HepG2 (cell line): ENCODE results near the gene PBX2. TPM values are rescaled to one million over a fixed set of nuclear protein-coding genes. Genes with fewer than 3 reads are reported as not detected.

ENCODE experiments used
- ATF5 ChIP-seq: sonication (generic); formaldehyde crosslinking; IDR thresholded peaks from 2 replicates; pipeline ENCODE4 v1.4.0; 2020; ENCODE audit warnings: mild to moderate bottlenecking, low read depth, missing genetic modification reagents
- DPF2 ChIP-seq: sonication (generic); formaldehyde crosslinking; IDR thresholded peaks from 2 replicates; pipeline ENCODE4 v1.4.0; 2020; ENCODE audit warnings: mild to moderate bottlenecking, low read depth, missing genetic modification reagents, borderline replicate concordance
- ETS1 ChIP-seq: sonication (generic); formaldehyde crosslinking; IDR thresholded peaks from 2 replicates; pipeline ENCODE4 v1.4.0; 2020; ENCODE audit warnings: missing genetic modification reagents
- GPBP1L1 ChIP-seq: sonication (generic); formaldehyde crosslinking; IDR thresholded peaks from 2 replicates; pipeline ENCODE4 v1.5.0; 2020; ENCODE audit warnings: mild to moderate bottlenecking, missing genetic modification reagents
- HIVEP1 ChIP-seq: sonication (generic); formaldehyde crosslinking; IDR thresholded peaks from 2 replicates; pipeline ENCODE4 v1.4.0; 2020; ENCODE audit warnings: mild to moderate bottlenecking, missing genetic modification reagents
- NR2F2 ChIP-seq: IDR thresholded peaks from 2 replicates; pipeline ENCODE4 v1.6.1; 2012; ENCODE audit warnings: low read depth, inconsistent platforms, borderline replicate concordance
- SNRNP70 ChIP-seq: fragments of 200-400 bp; formaldehyde crosslinking; IDR thresholded peaks from 2 replicates; pipeline ENCODE4 v1.6.1; 2017; ENCODE audit warnings: mild to moderate bottlenecking, low read depth, low read length, moderate library complexity
- TEAD3 ChIP-seq: optimal IDR thresholded peaks from 2 replicates; pipeline ENCODE3; 2016; ENCODE audit warnings: borderline replicate concordance
- TEF ChIP-seq: sonication (generic); formaldehyde crosslinking; IDR thresholded peaks from 2 replicates; pipeline ENCODE4 v1.5.0; 2020; ENCODE audit warnings: missing genetic modification reagents
- TP53 ChIP-seq: sonication (generic); formaldehyde crosslinking; conservative IDR thresholded peaks from 2 replicates; pipeline ENCODE4 v1.4.0; 2020; ENCODE audit warnings: missing genetic modification reagents
- TSC22D2 ChIP-seq: sonication (generic); formaldehyde crosslinking; IDR thresholded peaks from 2 replicates; pipeline ENCODE4 v1.5.1; 2020; ENCODE audit warnings: missing genetic modification reagents, mild to moderate bottlenecking, borderline replicate concordance
- ZC3H13 ChIP-seq: sonication (generic); formaldehyde crosslinking; IDR thresholded peaks from 2 replicates; pipeline ENCODE4 v1.8.1; 2023; ENCODE audit warnings: mild to moderate bottlenecking, missing genetic modification reagents, moderate library complexity
- ZNF264 ChIP-seq: sonication (generic); formaldehyde crosslinking; IDR thresholded peaks from 2 replicates; pipeline ENCODE4 v1.4.0; 2020; ENCODE audit warnings: missing genetic modification reagents
- ZNF607 ChIP-seq: sonication (generic); formaldehyde crosslinking; IDR thresholded peaks from 2 replicates; pipeline ENCODE4 v1.5.1; 2020; ENCODE audit warnings: missing genetic modification reagents, mild to moderate bottlenecking, borderline replicate concordance
- ZNF660 ChIP-seq: sonication (generic); formaldehyde crosslinking; IDR thresholded peaks from 2 replicates; pipeline ENCODE4 v1.5.1; 2020; ENCODE audit warnings: mild to moderate bottlenecking, low read depth, missing genetic modification reagents, borderline replicate concordance
- ZNF678 ChIP-seq: sonication (generic); formaldehyde crosslinking; IDR thresholded peaks from 2 replicates; pipeline ENCODE4 v1.4.0; 2020; ENCODE audit warnings: mild to moderate bottlenecking, missing genetic modification reagents
- ZNF747 ChIP-seq: sonication (generic); formaldehyde crosslinking; IDR thresholded peaks from 2 replicates; pipeline ENCODE4 v1.8.1; 2023; ENCODE audit warnings: missing genetic modification reagents, mild to moderate bottlenecking, borderline replicate concordance
- polyA plus RNA-seq, 8 experiments: library from polyadenylated mRNA; depleted of rRNA in 3 of 8; stranded (reverse) in 7 of 8; unstranded in 1 of 8; fragments of >200 nt; fragmentation: Illumina TruSeq in 4 of 8; extraction: Trizol in 4 of 8; gene quantifications; 2 replicates each; pipeline versions ENCODE4 v1.2.1 to v1.2.3, GENCODE V29; 2011 to 2016; ENCODE audit warnings: low read depth in 4 of 8, missing spikeins in 1 of 8, mixed read lengths in 1 of 8; ENCODE audit not compliant: insufficient read depth in 1 of 8
- total RNA-seq, 5 experiments: library from RNA; depleted of rRNA; stranded (reverse); fragments of >200 nt; fragmentation: Illumina TruSeq; extraction: Trizol; gene quantifications; 2 replicates each; pipeline ENCODE4 v1.2.3, GENCODE V29; 2016; ENCODE audit warnings: low read depth in 1 of 5
- TF ChIP-seq, protein P1 (sequence below): sonication (generic); formaldehyde crosslinking; IDR thresholded peaks from 2 replicates; pipeline ENCODE4 v1.4.0; 2020; ENCODE audit warnings: missing genetic modification reagents, low read depth, mild to moderate bottlenecking, borderline replicate concordance
- TF ChIP-seq, protein P2 (sequence below): sonication (generic); formaldehyde crosslinking; IDR thresholded peaks from 2 replicates; pipeline ENCODE4 v1.4.0; 2020; ENCODE audit warnings: mild to moderate bottlenecking, missing genetic modification reagents
- TF ChIP-seq, protein P3 (sequence below): sonication (generic); formaldehyde crosslinking; IDR thresholded peaks from 2 replicates; pipeline ENCODE4 v1.4.0; 2020; ENCODE audit warnings: missing genetic modification reagents

PBX2 gene
- total and polyA plus RNA-seq, 2 of the 13 experiments (the other 11 are each of a cell fraction or from before 2014, with no cell fraction given), result 42.3 to 77.8 TPM

GRCh38 chr6:32178547-32179440, 11.2 kb downstream of the PBX2 start (continued):
- TF ChIP-seq, protein P1, sequence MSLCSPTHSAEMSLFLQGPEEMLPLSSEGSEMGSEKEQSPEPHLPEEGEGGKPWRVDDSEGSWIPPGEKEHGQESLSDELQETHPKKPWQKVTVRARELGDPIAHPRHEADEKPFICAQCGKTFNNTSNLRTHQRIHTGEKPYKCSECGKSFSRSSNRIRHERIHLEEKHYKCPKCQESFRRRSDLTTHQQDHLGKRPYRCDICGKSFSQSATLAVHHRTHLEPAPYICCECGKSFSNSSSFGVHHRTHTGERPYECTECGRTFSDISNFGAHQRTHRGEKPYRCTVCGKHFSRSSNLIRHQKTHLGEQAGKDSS (CRISPR knock-in tag), result 0 out of 2 replicates have a peak, but pooled peaks have one; percentile 20
- TF ChIP-seq NR2F2 (0 out of 2 replicates have a peak, but pooled peaks have one; percentile 18), ZNF607 (CRISPR knock-in tag) (0 out of 2 replicates have a peak, but pooled peaks have one; percentile 9), ETS1 (CRISPR knock-in tag) (no peak), ZC3H13 (CRISPR knock-in tag) (0 out of 2 replicates have a peak, but pooled peaks have one; percentile 53), ZNF678 (no peak), ZNF660 (no peak), ZNF264 (CRISPR knock-in tag) (no peak), ATF5 (CRISPR knock-in tag) (no peak), TSC22D2 (0 out of 2 replicates have a peak, but pooled peaks have one; percentile 33), ZNF747 (CRISPR knock-in tag) (no peak), DPF2 (CRISPR knock-in tag) (no peak), TEF (CRISPR knock-in tag) (no peak), TEAD3 (peak; percentile 31), SNRNP70 (no peak), TP53 (CRISPR knock-in tag) (no peak), GPBP1L1 (CRISPR knock-in tag) (no peak), HIVEP1 (peak; percentile 65; the same call in 1 of the 2 replicates)
- TF ChIP-seq, protein P2, sequence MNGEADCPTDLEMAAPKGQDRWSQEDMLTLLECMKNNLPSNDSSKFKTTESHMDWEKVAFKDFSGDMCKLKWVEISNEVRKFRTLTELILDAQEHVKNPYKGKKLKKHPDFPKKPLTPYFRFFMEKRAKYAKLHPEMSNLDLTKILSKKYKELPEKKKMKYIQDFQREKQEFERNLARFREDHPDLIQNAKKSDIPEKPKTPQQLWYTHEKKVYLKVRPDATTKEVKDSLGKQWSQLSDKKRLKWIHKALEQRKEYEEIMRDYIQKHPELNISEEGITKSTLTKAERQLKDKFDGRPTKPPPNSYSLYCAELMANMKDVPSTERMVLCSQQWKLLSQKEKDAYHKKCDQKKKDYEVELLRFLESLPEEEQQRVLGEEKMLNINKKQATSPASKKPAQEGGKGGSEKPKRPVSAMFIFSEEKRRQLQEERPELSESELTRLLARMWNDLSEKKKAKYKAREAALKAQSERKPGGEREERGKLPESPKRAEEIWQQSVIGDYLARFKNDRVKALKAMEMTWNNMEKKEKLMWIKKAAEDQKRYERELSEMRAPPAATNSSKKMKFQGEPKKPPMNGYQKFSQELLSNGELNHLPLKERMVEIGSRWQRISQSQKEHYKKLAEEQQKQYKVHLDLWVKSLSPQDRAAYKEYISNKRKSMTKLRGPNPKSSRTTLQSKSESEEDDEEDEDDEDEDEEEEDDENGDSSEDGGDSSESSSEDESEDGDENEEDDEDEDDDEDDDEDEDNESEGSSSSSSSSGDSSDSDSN (CRISPR knock-in tag), result peak; percentile 41; the same call in 1 of the 2 replicates
- TF ChIP-seq, protein P3, sequence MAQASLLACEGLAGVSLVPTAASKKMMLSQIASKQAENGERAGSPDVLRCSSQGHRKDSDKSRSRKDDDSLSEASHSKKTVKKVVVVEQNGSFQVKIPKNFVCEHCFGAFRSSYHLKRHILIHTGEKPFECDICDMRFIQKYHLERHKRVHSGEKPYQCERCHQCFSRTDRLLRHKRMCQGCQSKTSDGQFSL (CRISPR knock-in tag), result peak; percentile 54; the same call in 1 of the 2 replicates
